Placental epithelial cell (primary cell): ENCODE data around the gene RPL21. TPM values are rescaled to one million over a fixed set of nuclear protein-coding genes. Genes with fewer than 3 reads are reported as not detected.

Experiments
- small RNA-seq: library from RNA; depleted of rRNA; stranded (forward); fragments of <200 nt; gene quantifications from one replicate; pipeline ENCODE3, GENCODE V24; 2012
- total RNA-seq: library from RNA; depleted of rRNA; stranded (reverse); fragments of >200 nt; gene quantifications from 2 replicates; pipeline ENCODE4 v1.2.3, GENCODE V29; 2012

Gene RPL21
- 700 and 707 TPM in 2 replicates for total RNA-seq

DNA sequence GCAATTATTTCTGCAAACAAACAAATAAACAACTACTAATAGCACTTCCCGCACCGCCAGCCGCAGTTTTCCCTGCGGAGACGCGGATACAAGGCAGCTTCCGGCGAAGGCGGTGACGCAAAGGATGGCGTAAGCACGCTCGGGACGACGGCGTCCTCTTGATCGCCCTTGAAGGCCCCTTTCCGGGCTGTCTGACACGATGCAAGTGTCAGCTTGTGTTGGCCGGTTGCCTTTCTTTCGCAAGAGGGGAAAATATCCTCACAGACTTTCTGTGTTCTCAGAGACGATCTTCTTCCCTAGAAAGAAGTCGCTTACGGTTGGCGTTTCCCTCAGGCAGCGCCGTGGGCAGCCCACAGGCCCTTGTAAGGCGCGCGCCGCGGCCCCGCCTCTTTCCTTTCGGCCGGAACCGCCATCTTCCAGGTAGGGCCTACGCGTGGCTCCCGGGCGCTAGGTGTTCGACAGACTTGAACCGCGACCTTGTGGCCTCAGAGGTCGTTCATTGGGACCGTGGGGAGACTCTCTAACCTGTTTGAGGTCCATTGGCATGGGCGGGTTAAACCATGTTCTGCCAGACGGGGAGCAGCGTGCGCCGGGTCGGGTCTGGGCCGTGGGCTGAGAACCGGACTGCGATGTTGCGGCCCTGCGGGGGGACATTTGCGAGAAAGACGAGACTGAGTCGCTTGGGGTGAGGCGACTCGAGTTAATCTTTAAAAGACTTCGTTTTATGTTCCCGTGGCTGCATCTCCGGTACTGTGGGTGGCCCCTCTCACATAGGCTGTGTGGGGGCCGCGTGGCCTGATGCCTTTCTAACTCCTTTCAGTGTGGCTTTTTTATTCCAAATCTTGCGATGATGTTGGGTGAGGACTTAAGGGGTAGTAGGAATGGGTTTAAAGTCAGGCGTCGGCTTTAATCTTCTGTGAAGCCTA is at the start of gene RPL21:
Gene RPL21, plus strand, starts transcription at position 393 of the 926 bp plus-strand sequence. CDS start 2,219 bp downstream, outside the sequence.

DNA sequence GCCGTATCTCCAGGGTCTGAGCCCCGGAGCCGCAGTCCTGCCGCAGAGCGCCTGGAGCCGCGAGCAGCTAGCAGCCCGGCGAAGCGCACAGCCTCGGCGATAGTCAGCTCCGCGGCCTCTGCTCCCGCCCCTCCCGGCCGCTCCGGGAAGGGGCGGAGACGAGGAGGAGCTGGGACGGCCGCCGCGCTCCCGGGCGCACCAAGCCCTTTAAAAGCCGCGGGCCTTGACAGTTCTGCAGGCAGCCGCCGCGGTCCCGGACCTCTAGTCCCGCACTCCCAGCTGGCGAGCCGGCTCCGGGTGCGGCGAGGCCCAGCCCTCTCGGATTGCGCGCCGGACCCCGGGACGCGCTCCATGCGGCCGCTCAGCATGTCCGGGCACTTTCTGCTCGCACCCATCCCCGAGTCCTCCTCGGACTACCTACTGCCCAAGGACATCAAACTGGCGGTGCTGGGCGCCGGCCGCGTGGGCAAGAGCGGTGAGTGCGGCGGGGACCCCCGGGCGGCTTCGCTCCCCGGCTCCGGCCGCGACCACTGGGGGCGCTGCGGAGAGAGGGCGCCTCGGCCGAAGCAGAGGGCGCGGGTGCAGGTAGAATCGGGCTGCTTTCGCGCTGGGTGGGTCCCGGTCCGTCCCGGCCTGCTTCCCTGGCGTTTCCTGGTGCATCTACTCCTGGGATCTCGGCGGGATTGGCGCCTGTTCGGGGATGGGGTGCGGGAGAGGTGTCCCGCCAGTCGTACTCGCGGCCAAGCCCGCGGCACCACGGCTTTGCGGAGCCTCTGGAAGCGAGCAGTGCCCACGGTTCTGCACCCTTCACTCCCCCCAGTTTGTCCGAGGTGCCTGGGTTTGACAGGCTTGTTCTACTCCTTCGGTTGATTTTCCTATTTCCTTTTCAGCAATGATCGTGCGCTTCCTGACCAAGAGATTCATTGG is 19.5 kb downstream of the RPL21 start, which contains the start of gene RASL11A:
Gene RASL11A, plus strand, starts transcription at position 237 of the 927 bp plus-strand sequence. Its CDS starts 115 bp downstream, at position 352.

Small RNAs within 50 kb of the gene (small RNA-seq; reads per million reads assigned to genes)
- gene SNORA27 = not detected
- gene SNORD102 = not detected

Other genes with a start within 250 kb of the RPL21 start
- 24.7 and 34.7 TPM in 2 replicates for gene USP12, start 79.7 kb upstream of the RPL21 start, total RNA-seq
- 1.7 and 2.7 TPM in 2 replicates for gene RASL11A, start 19.3 kb downstream of the RPL21 start, total RNA-seq
- 42.4 and 115 TPM in 2 replicates for gene GTF3A, start 173.1 kb downstream of the RPL21 start, total RNA-seq
- gene MTIF3, start 199.0 kb downstream of the RPL21 start, total RNA-seq = 39.4 and 60.1 TPM in 2 replicates